ENCODE results near the gene MUS81.

Gene MUS81

GRCh38 chr11:65885231-65885630, 25.0 kb downstream of the MUS81 start:
- no peaks in the 10 kb centered on the region for H3K27me3 ChIP-seq (ENCODE audit: insufficient read depth, poor library complexity, severe bottlenecking)
- no peaks in the 10 kb centered on the region for H3K9me3 ChIP-seq (ENCODE audit: severe bottlenecking)
- DNase-seq (ENCODE audit: low spot score) (no peak), ATAC-seq (ENCODE audit: low read depth) (no peak)
- H3K36me3 ChIP-seq (ENCODE audit: low read depth) = peaks cover 38% of the 10 kb centered on the region
- H3K4me3 ChIP-seq (ENCODE audit: severe bottlenecking) = no peak overlapping the region
- peaks cover 10% of the 10 kb centered on the region for H3K4me1 ChIP-seq (ENCODE audit: insufficient read depth, poor library complexity, severe bottlenecking)
- TF ChIP-seq CTCF (IDR thresholded peaks at IDR 0.05; ENCODE audit: poor library complexity, severe bottlenecking) = no peak
- H3K27ac ChIP-seq (ENCODE audit: poor library complexity, severe bottlenecking) = no peak overlapping the region

GRCh38 chr11:65885808-65886536, 25.7 kb downstream of the MUS81 start:
- Histone ChIP-seq H3K27ac (ENCODE audit: poor library complexity, severe bottlenecking) (peak overlapping the region; percentile 96), H3K27me3 (ENCODE audit: insufficient read depth, poor library complexity, severe bottlenecking) (no peaks in the 10 kb centered on the region), H3K36me3 (ENCODE audit: low read depth) (peaks cover 38% of the 10 kb centered on the region), H3K4me3 (ENCODE audit: severe bottlenecking) (no peak overlapping the region), H3K4me1 (ENCODE audit: insufficient read depth, poor library complexity, severe bottlenecking) (peaks cover 10% of the 10 kb centered on the region), H3K9me3 (ENCODE audit: severe bottlenecking) (no peaks in the 10 kb centered on the region)
- no peak for DNase-seq (ENCODE audit: low spot score)
- TF ChIP-seq CTCF (IDR thresholded peaks at IDR 0.05; ENCODE audit: poor library complexity, severe bottlenecking) = no peak
- ATAC-seq (ENCODE audit: low read depth) = no peak

DNA sequence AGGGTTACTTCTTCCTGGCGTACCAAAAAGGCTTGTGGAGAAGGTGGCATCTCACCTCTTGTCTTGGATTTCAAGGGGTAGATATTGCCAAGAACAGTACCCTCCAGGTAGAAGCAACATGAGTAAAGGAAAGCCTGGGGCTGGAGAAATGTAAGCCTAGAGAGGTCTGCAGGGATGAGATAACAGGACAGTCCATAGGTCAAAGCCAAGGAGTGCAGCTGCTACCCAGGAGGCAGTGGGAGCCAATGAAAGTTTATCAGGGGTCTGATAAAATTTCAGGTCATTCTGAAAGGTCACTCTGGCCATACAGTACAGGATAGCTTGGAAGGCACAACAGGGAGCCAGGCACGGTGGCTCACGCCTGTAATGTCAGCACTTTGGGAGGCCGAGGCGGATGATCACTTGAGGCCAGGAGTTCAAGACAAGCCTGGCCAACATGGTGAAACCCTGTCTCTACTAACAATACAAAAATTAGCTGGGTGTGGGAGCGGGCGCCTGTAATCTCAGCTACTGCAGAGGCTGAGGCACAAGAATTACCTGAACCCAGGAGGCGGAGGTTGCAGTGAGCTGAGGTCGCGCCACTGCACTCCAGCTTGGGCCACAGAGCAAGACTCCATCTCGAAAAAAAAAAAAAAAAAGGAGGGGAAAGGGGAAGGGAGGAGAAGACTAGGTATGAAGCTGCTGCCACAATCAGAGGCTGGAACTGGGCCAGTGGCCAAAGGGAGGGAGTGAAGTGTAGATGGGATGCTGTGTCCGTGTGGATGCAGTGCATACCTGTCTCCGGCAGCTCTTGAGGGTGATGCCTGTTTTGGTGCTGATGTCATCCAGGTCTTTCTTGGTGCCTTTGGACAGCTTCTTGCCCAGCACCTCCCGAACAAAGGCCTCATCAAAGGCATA, 26.8 kb downstream of the MUS81 start:
- Histone ChIP-seq H3K4me3 (ENCODE audit: severe bottlenecking) (peak overlapping the region; percentile 45), H3K27me3 (ENCODE audit: insufficient read depth, poor library complexity, severe bottlenecking) (no peaks in the 10 kb centered on the region), H3K36me3 (ENCODE audit: low read depth) (peaks cover 42% of the 10 kb centered on the region), H3K27ac (ENCODE audit: poor library complexity, severe bottlenecking) (peak overlapping the region; percentile 96), H3K9me3 (ENCODE audit: severe bottlenecking) (no peaks in the 10 kb centered on the region), H3K4me1 (ENCODE audit: insufficient read depth, poor library complexity, severe bottlenecking) (peaks cover 10% of the 10 kb centered on the region)
- ATAC-seq (ENCODE audit: low read depth) = no peak
- no peak for DNase-seq (ENCODE audit: low spot score)
- TF ChIP-seq CTCF (IDR thresholded peaks at IDR 0.05; ENCODE audit: poor library complexity, severe bottlenecking) = no peak

DNA sequence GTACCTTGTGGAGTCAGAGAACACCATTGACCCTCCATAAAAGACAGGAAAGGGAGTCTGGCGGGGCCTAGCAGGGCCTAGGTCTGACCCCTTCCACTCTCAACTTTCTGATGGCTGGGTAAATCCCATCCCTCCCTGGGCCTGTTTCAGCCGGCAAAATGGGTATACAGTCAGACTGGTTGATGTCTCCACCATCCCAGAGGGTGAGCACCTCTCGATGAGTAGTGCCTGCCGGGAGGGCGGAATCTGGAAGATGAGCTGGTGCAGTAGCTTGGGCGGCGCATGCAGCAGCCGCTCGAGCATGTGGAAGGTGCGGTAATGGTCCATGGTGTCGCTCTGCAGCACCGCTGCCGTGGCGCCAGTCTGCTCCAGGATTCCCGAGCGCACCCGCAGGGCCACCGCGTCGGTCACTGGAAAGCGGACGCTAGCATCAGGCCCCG, 27.5 kb downstream of the MUS81 start:
- Histone ChIP-seq H3K36me3 (ENCODE audit: low read depth) (peaks cover 44% of the 10 kb centered on the region), H3K4me3 (ENCODE audit: severe bottlenecking) (peak overlapping the region; percentile 45), H3K9me3 (ENCODE audit: severe bottlenecking) (no peaks in the 10 kb centered on the region), H3K27ac (ENCODE audit: poor library complexity, severe bottlenecking) (peak overlapping the region; percentile 96), H3K27me3 (ENCODE audit: insufficient read depth, poor library complexity, severe bottlenecking) (no peaks in the 10 kb centered on the region), H3K4me1 (ENCODE audit: insufficient read depth, poor library complexity, severe bottlenecking) (peaks cover 10% of the 10 kb centered on the region)
- DNase-seq (ENCODE audit: low spot score) = no peak
- no peak for ATAC-seq (ENCODE audit: low read depth)
- TF ChIP-seq CTCF (IDR thresholded peaks at IDR 0.05; ENCODE audit: poor library complexity, severe bottlenecking) = no peak
